Neural cell (in vitro differentiated cells): ENCODE data around the gene RPS13. TPM values are rescaled to one million over a fixed set of nuclear protein-coding genes. Genes with fewer than 3 reads are reported as not detected.

Experiments
- H2AFZ ChIP-seq: fragments of 200-600, 300-800 bp; sonication (generic), shearing (Covaris generic); 2 replicates; pipeline ENCODE4 v1.6.0; 2014; ENCODE audit warnings: low read depth, mild to moderate bottlenecking, antibody characterized with exemption, low read length, moderate library complexity
- H3F3A ChIP-seq: fragments of 200-600 bp; shearing (Covaris generic); 2 replicates; pipeline ENCODE4 v1.6.1; 2016; ENCODE audit warnings: mild to moderate bottlenecking, moderate library complexity, mixed read lengths, antibody characterized with exemption, low read length; ENCODE audit not compliant: insufficient read depth, poor library complexity, severe bottlenecking
- H3K27ac ChIP-seq: fragments of 200-600, 300-800 bp; sonication (generic), shearing (Covaris generic); 2 replicates; pipeline ENCODE4 v1.5.1; 2014; ENCODE audit warnings: mild to moderate bottlenecking, low read length, moderate library complexity
- H3K27me3 ChIP-seq: fragments of 300-800, 200-600 bp; sonication (generic), shearing (Covaris generic); 2 replicates; pipeline ENCODE4 v1.6.0; 2014; ENCODE audit warnings: mild to moderate bottlenecking, low read depth, low read length, moderate library complexity; ENCODE audit not compliant: insufficient read depth
- H3K36me3 ChIP-seq: fragments of 300-800, 200-600 bp; sonication (generic), shearing (Covaris generic); 2 replicates; pipeline ENCODE4 v1.5.1; 2014; ENCODE audit warnings: mild to moderate bottlenecking, antibody characterized with exemption, low read length, moderate library complexity; ENCODE audit not compliant: insufficient read depth
- H3K4me2 ChIP-seq: fragments of 300-800, 200-600 bp; sonication (generic), shearing (Covaris generic); 2 replicates; pipeline ENCODE4 v1.6.0; 2014; ENCODE audit warnings: mild to moderate bottlenecking, low read length
- H3K4me3 ChIP-seq: fragments of 300-800, 200-600 bp; sonication (generic), shearing (Covaris generic); 2 replicates; pipeline ENCODE4 v1.5.1; 2014; ENCODE audit warnings: mild to moderate bottlenecking, low read length, moderate library complexity
- H3K79me2 ChIP-seq: fragments of 200-600 bp; shearing (Covaris generic); replicated peaks from 2 replicates; pipeline ENCODE4 v1.6.0; 2014; ENCODE audit warnings: mild to moderate bottlenecking, low read length, moderate library complexity; ENCODE audit not compliant: insufficient read depth
- H3K9ac ChIP-seq: fragments of 300-800, 200-600 bp; sonication (generic), shearing (Covaris generic); 2 replicates; pipeline ENCODE4 v1.6.1; 2016; ENCODE audit warnings: mild to moderate bottlenecking, low read length, mixed read lengths
- H3K9me2 ChIP-seq: fragments of 200-600 bp; shearing (Covaris generic); 2 replicates; pipeline ENCODE4 v1.6.1; 2016; ENCODE audit warnings: mild to moderate bottlenecking, low read length, mixed read lengths; ENCODE audit not compliant: insufficient read depth
- H3K9me3 ChIP-seq: fragments of 200-600, 300-800 bp; sonication (generic), shearing (Covaris generic); 2 replicates; pipeline ENCODE4 v1.6.1; 2016; ENCODE audit warnings: mild to moderate bottlenecking, mixed run types, low read length, moderate library complexity, mixed read lengths
- H4K20me1 ChIP-seq: fragments of 200-600 bp; shearing (Covaris generic); 2 replicates; pipeline ENCODE4 v1.6.1; 2016; ENCODE audit warnings: mild to moderate bottlenecking, mixed run types; ENCODE audit not compliant: insufficient read depth
- EP300 ChIP-seq: fragments of 450-650 bp; conservative IDR thresholded peaks from 2 replicates; pipeline ENCODE4 v1.6.1; 2014; ENCODE audit warnings: antibody characterized with exemption, mild to moderate bottlenecking, moderate library complexity; ENCODE audit not compliant: poor library complexity, severe bottlenecking
- EZH2 ChIP-seq: fragments of 200-600, 300-800 bp; shearing (Covaris generic), sonication (generic); IDR thresholded peaks from 2 replicates; pipeline ENCODE4 v1.6.1; 2014; ENCODE audit warnings: antibody characterized with exemption, low read length, borderline replicate concordance, mild to moderate bottlenecking; ENCODE audit not compliant: insufficient read depth, poor library complexity, severe bottlenecking
- MXI1 ChIP-seq: fragments of 450-650 bp; conservative IDR thresholded peaks from 2 replicates; pipeline ENCODE4 v1.6.1; 2014; ENCODE audit warnings: antibody characterized with exemption, mild to moderate bottlenecking; ENCODE audit not compliant: poor library complexity, severe bottlenecking
- POLR2AphosphoS5 ChIP-seq: IDR thresholded peaks from 2 replicates; pipeline ENCODE4 v1.6.1; 2012
- RAD21 ChIP-seq: fragments of 450-650 bp; conservative IDR thresholded peaks from 2 replicates; pipeline ENCODE4 v1.6.1; 2014; ENCODE audit warnings: antibody characterized with exemption, mild to moderate bottlenecking, moderate library complexity
- SMC3 ChIP-seq: fragments of 450-650 bp; conservative IDR thresholded peaks from 2 replicates; pipeline ENCODE4 v1.6.1; 2014; ENCODE audit warnings: antibody characterized with exemption, mild to moderate bottlenecking, moderate library complexity; ENCODE audit not compliant: poor library complexity
- TAF1 ChIP-seq: IDR thresholded peaks from 2 replicates; pipeline ENCODE4 v1.6.1; 2012; ENCODE audit warnings: low read depth
- polyA plus RNA-seq: library from polyadenylated mRNA; depleted of rRNA; stranded (reverse); fragments of >200 nt; gene quantifications from 2 replicates; pipeline ENCODE4 v1.2.3, GENCODE V29; 2014
- TF ChIP-seq, protein P1 (sequence below): fragments of 450-650 bp; IDR thresholded peaks from 2 replicates; pipeline ENCODE4 v1.5.1; 2014; ENCODE audit warnings: antibody characterized with exemption, mild to moderate bottlenecking, moderate library complexity; ENCODE audit not compliant: poor library complexity, severe bottlenecking

RPS13 gene
- polyA plus RNA-seq, 1 donor from 2014 or later, result 1,561 TPM

DNA sequence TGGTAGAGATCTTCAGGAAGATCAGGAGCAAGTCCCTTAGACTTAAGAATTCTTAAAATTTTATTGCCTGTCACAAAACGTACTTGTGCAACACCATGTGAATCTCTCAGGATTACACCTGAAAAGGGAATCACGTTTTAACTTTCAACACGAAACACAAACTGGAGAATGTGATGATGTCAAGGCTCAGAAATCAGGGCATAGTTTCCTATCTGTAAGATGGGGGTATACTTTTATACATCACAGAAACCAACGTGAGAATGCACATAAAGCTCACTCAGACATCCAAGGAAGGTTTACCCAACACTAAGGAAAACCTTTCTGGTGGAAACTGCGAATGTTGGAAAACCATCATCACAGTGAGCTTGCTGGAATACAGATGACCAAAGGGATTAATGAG, 2.0 kb downstream of the RPS13 start:
- H3K9ac ChIP-seq, result no peak overlapping the region
- H3K9me3 ChIP-seq, result no peaks in the 10 kb centered on the region
- no peak overlapping the region for H3K27ac ChIP-seq
- H3K79me2 ChIP-seq, result peaks cover 18% of the 10 kb centered on the region
- no peaks in the 10 kb centered on the region for H3K27me3 ChIP-seq
- H3F3A ChIP-seq, result no peaks in the 10 kb centered on the region
- no peak overlapping the region for H2AFZ ChIP-seq
- H3K36me3 ChIP-seq, result no peaks in the 10 kb centered on the region
- H3K4me3 ChIP-seq, result peak overlapping the region; percentile 80
- H4K20me1 ChIP-seq, result no peaks in the 10 kb centered on the region
- peak overlapping the region; percentile 1 for H3K4me2 ChIP-seq
- no peaks in the 10 kb centered on the region for H3K9me2 ChIP-seq
- no peak for TF ChIP-seq EP300
- TF ChIP-seq RAD21, result no peak
- TF ChIP-seq, protein P1, sequence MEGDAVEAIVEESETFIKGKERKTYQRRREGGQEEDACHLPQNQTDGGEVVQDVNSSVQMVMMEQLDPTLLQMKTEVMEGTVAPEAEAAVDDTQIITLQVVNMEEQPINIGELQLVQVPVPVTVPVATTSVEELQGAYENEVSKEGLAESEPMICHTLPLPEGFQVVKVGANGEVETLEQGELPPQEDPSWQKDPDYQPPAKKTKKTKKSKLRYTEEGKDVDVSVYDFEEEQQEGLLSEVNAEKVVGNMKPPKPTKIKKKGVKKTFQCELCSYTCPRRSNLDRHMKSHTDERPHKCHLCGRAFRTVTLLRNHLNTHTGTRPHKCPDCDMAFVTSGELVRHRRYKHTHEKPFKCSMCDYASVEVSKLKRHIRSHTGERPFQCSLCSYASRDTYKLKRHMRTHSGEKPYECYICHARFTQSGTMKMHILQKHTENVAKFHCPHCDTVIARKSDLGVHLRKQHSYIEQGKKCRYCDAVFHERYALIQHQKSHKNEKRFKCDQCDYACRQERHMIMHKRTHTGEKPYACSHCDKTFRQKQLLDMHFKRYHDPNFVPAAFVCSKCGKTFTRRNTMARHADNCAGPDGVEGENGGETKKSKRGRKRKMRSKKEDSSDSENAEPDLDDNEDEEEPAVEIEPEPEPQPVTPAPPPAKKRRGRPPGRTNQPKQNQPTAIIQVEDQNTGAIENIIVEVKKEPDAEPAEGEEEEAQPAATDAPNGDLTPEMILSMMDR, result no peak
- no peak for TF ChIP-seq TAF1
- TF ChIP-seq SMC3, result no peak
- TF ChIP-seq EZH2, result no peak

DNA sequence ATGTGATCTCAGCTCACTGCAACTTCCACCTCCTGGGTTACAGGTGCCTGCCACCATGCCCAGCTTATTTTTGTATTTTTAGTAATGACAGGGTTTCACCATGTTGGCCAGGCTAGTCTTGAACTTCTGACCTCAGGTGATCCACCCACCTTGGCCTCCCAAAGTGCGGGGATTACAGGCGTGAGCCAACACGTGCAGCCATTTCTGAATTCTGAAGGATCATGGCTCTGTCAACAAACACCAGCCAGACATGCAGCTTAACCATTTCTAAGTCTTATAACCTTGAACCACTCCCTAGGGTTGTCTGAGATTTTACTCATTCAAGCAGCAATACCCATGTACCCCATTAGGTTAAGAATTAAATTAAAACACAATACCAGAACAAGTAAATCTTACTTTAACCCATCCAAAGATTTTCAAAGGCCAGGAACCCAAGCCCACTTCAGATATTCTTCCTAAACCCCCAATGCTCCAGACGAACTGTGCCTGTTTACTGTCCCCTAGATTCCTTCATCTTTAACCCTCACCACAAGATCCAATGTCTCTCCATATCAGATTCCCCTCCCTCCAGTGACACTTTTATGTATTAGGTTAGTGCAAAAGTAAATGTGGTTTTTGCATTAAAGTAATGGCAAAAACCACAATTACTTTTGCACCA, 4.0 kb downstream of the RPS13 start:
- Histone ChIP-seq H4K20me1 (no peaks in the 10 kb centered on the region), H3K9ac (no peak overlapping the region), H3K27ac (no peak overlapping the region), H3K4me3 (no peak overlapping the region), H3K4me2 (no peak overlapping the region), H3K36me3 (no peaks in the 10 kb centered on the region), H3K79me2 (peaks cover 18% of the 10 kb centered on the region), H3K9me3 (no peaks in the 10 kb centered on the region), H3F3A (no peaks in the 10 kb centered on the region), H3K9me2 (no peaks in the 10 kb centered on the region), H3K27me3 (no peaks in the 10 kb centered on the region), H2AFZ (no peak overlapping the region)
- TF ChIP-seq MXI1, result no peak
- TF ChIP-seq RAD21, result no peak
- TF ChIP-seq SMC3, result no peak
- TF ChIP-seq, protein P1, result no peak
- no peak for TF ChIP-seq EP300
- no peak for TF ChIP-seq TAF1
- TF ChIP-seq POLR2AphosphoS5, result no peak

DNA sequence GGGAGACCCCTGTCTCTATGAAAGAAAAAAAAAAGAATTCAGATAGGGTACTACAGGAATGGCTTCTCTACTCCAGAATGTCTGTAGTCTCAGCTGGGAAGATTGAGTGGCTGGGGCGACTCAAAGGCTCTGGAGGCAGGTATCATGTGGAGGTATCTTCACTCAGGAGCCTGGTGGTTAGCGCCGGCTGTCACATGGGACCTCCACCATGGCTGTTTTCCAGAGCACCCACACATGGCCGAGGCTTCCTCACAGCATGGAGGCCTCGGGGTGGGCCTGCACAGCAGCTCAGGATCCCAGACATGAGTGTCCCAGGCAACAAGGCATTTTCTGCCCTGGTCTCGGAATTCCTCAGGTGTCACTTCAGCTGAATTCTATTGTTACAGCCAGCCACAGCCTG, 10.1 kb downstream of the RPS13 start:
- Histone ChIP-seq H3K4me3 (no peak overlapping the region), H3K9me2 (no peaks in the 10 kb centered on the region), H3K9ac (no peak overlapping the region), H3K9me3 (no peaks in the 10 kb centered on the region), H4K20me1 (no peaks in the 10 kb centered on the region), H3K36me3 (no peaks in the 10 kb centered on the region), H3F3A (no peaks in the 10 kb centered on the region), H3K27ac (no peak overlapping the region), H2AFZ (no peak overlapping the region), H3K79me2 (no peaks in the 10 kb centered on the region), H3K27me3 (no peaks in the 10 kb centered on the region), H3K4me2 (no peak overlapping the region)
- TF ChIP-seq EZH2, result no peak
- TF ChIP-seq MXI1, result no peak
